ENCODE results near the gene ZNF343.

ZNF343 gene

DNA sequence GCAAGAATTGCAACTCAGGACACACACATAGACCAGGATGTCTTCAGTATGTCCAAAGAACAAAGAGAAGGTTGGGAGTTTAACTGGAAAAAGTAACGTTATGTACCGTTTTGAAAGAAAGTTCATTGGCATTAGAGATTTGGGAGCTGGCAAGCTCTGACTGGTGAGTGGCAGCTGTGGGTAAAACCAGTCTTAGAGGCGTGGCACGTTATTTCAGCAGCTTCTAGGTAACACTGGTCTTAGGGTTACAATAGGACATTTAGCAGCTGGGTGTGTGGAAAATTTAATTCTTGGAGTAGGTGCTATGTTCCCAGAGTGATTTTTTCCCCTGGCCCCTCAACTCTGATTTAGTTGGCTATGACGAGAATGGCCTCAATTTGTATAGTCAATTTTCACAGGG lies 57.3 kb downstream of the ZNF343 start:
- Histone ChIP-seq H3K4me3 (no peak overlapping the region), H3K27ac (no peak overlapping the region)
- DNase-seq (ENCODE audit: low spot score) = no peak
- TF ChIP-seq, protein P1, sequence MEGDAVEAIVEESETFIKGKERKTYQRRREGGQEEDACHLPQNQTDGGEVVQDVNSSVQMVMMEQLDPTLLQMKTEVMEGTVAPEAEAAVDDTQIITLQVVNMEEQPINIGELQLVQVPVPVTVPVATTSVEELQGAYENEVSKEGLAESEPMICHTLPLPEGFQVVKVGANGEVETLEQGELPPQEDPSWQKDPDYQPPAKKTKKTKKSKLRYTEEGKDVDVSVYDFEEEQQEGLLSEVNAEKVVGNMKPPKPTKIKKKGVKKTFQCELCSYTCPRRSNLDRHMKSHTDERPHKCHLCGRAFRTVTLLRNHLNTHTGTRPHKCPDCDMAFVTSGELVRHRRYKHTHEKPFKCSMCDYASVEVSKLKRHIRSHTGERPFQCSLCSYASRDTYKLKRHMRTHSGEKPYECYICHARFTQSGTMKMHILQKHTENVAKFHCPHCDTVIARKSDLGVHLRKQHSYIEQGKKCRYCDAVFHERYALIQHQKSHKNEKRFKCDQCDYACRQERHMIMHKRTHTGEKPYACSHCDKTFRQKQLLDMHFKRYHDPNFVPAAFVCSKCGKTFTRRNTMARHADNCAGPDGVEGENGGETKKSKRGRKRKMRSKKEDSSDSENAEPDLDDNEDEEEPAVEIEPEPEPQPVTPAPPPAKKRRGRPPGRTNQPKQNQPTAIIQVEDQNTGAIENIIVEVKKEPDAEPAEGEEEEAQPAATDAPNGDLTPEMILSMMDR (IDR thresholded peaks at IDR 0.05) = no peak

DNA sequence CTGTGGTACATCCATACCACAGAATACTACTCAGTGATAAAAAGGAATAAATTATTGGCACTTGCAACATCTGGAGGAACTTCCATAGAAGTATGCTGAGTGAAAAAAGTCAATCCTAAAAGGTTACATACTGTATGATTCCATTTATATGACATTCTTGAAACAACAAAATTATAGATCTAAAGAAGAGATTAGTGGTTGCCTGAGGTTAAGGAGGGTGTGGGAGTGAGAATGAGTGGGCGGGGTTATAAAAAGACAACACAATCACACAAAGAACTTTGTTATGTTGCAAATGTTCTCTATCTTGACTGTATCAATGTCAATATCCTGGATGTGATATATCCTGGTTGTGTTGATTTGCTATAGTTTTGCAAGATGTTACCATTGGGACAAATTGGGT lies 59.3 kb downstream of the ZNF343 start:
- Histone ChIP-seq H3K4me3 (no peak overlapping the region), H3K27ac (no peak overlapping the region)
- no peak for DNase-seq (ENCODE audit: low spot score)
- TF ChIP-seq, protein P1 (IDR thresholded peaks at IDR 0.05) = no peak

DNA sequence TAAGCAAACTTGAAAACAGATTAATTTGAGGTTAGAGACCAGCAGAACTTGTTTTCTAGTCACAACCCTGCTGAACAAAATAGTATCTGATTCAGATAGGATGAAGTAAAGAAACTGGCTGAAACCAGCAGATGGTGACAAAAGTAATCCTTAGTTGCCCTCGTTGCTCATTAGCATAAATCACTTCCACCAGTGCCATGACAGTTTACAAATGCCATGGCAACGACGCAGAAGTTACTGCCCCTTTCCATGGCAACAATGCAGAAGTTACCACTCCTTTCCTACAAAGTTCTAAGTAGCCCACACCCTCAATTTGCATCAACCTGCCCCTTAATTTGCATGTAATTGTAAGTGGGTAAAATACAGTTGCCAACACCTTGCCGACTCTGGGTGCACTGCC lies 61.9 kb downstream of the ZNF343 start:
- H3K27ac ChIP-seq = no peak overlapping the region
- TF ChIP-seq, protein P1 (IDR thresholded peaks at IDR 0.05) = no peak
- no peak overlapping the region for H3K4me3 ChIP-seq
- no peak for DNase-seq (ENCODE audit: low spot score)
